Adrenal gland (tissue), 12 donors: ENCODE results near the gene DOK1. TPM values are rescaled to one million over a fixed set of nuclear protein-coding genes. Genes with fewer than 3 reads are reported as not detected.

Experiments
- DNase-seq, 7 donors: peaks; one replicate each; pipeline ENCODE4 v3.0.0-alpha.2; 2019 to 2020
- H3K27ac ChIP-seq, 5 donors: fragments of 200-600 bp; sonication (generic) in 4 of 5; 1 replicate in 3 of 5; 2 replicates in 2 of 5; pipeline versions ENCODE4 v1.5.1 to v1.8.0; 2016 to 2020; ENCODE audit warnings: mild to moderate bottlenecking in 1 of 5
- H3K27me3 ChIP-seq: fragments of 200-600 bp; 2 replicates; pipeline ENCODE4 v1.8.0; 2021
- H3K36me3 ChIP-seq, 2 donors: fragments of 200-600 bp; replicated peaks in 1 of 2; 1 replicate in 1 of 2; 2 replicates in 1 of 2; pipeline versions ENCODE4 v1.5.1 to v1.8.0; 2018 to 2022
- H3K4me1 ChIP-seq, 2 donors: fragments of 200-600 bp; replicated peaks in 1 of 2; 1 replicate in 1 of 2; 2 replicates in 1 of 2; pipeline versions ENCODE4 v1.5.1 to v1.8.0; 2018 to 2021
- H3K4me3 ChIP-seq, 4 donors: fragments of 200-600 bp; sonication (generic) in 3 of 4; one replicate each; pipeline ENCODE4 v1.5.1; 2016 to 2018
- H3K9me3 ChIP-seq, 3 donors: fragments of 200-600 bp; sonication (generic) in 1 of 3; replicated peaks in 1 of 3; 1 replicate in 2 of 3; 2 replicates in 1 of 3; pipeline versions ENCODE4 v1.5.1 to v1.8.0; 2016 to 2021
- CTCF ChIP-seq, 6 experiments: fragments of 450-650 bp in 4 of 6; fragments of 200-600 bp in 2 of 6; sonication (generic) in 1 of 6; IDR thresholded peaks; 1 replicate in 5 of 6; 2 replicates in 1 of 6; pipeline versions ENCODE4 v1.5.1 to v1.8.0; 2016 to 2021; ENCODE audit warnings: antibody characterized with exemption in 6 of 6, mild to moderate bottlenecking in 2 of 6, moderate library complexity in 1 of 6
- POLR2A ChIP-seq, 2 donors: fragments of 450-650 bp; IDR thresholded peaks; one replicate each; pipeline ENCODE4 v1.6.1; 2017; ENCODE audit warnings: antibody characterized with exemption in 2 of 2, mild to moderate bottlenecking in 2 of 2, moderate library complexity in 1 of 2
- WGBS, 4 donors: extraction: QIAGEN DNeasy Blood & Tissue Kit in 2 of 4; methylation state at CpG; one replicate each; pipeline versions ENCODE4 v1.1.5 to v1.1.7; 2013 to 2017; 5-methylcytosine and 5-hydroxymethylcytosine counted together
- intact Hi-C, 2 donors: fragments of 100-400 bp; cut with DNase I; formaldehyde crosslinking; loops; one replicate each; pipeline versions ENCODE4 v1.14.1 to v1.15.0; 2022 to 2023
- polyA plus RNA-seq, 3 donors: library from polyadenylated mRNA; stranded (reverse); fragments of 200-250 nt in 2 of 3; fragments of 350-450 nt in 1 of 3; fragmentation: Illumina TruSeq in 1 of 3; extraction: RNeasy Lipid Tissue Mini Kit (QIAGEN cat#74804) in 1 of 3; gene quantifications; one replicate each; pipeline ENCODE4 v1.2.3, GENCODE V29; 2013 to 2014
- total RNA-seq, 9 donors: library from RNA; depleted of rRNA in 4 of 9; stranded (reverse); fragments of >200 nt in 4 of 9; fragments of 120-200 nt in 1 of 9; fragmentation: NEBNext Ultra II Directional in 1 of 9; extraction: Animal tissue kit (Norgen Biotek cat#: 25700) in 1 of 9; gene quantifications; one replicate each; pipeline versions ENCODE4 v1.1.0 to v1.2.4, GENCODE V29; 2013 to 2023
- donor health status: healthy with polysubstance abuse.
- donor health status: Bipolar disorder and iron deficiency.
- donor health status: DM: yes; HTN: yes; CAD: no.
- donor health status: DM: no; HTN: no; CAD: no.
- donor health status: DM: no; HTN: no; CAD: no.
- donor health status: DM: yes; HTN: yes; CAD: no.

The DOK1 gene
- total and polyA plus RNA-seq, 12 donors: 4.0 to 49.6 (median 19.9) TPM

GRCh38 chr2:74567881-74568280 is 13.4 kb downstream of the DOK1 start:
- Histone ChIP-seq H3K27me3 (no peaks in the 10 kb centered on the region), H3K4me3 (no peak overlapping the region), H3K4me1 (no peaks in the 10 kb centered on the region), H3K36me3 (no peaks in the 10 kb centered on the region), H3K9me3 (no peaks in the 10 kb centered on the region), H3K27ac (no peak overlapping the region)
- intact Hi-C loops: no loop called here
- no peak for TF ChIP-seq CTCF (IDR thresholded peaks at IDR 0.05)
- TF ChIP-seq POLR2A (IDR thresholded peaks at IDR 0.05): no peak
- WGBS, 4 donors: 73 to 80% (median 75%) methylated on average over 5 of the region's 5 CpGs
- no peak for DNase-seq

DNA sequence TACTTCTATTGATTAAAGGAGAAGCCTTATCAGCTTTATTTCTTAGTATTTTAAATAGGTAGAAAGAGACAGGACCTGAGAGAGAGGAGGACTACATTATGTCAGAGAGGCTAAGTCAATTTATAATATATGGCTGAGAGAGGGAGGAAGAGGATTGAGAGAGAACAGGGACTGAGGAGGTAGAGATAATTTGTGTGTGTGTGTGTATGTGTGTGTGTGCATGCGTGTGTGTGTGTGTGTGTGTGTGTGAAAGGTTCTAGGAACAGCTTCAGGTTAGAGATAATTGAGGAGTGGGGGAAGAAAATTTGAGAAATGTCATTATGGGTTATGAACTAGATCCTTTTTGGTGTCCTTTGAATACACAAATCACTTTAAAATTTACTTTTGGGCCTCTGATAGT is 15.2 kb downstream of the DOK1 start:
- intact Hi-C loops: no loop called here
- no peaks in the 10 kb centered on the region for H3K27me3 ChIP-seq
- 88 to 96% (median 91%) methylated on average over 1 of the region's 1 CpG for WGBS, 4 donors

GRCh38 chr2:74571058-74571457 is 16.5 kb downstream of the DOK1 start:
- TF ChIP-seq CTCF (IDR thresholded peaks at IDR 0.05): no peak
- TF ChIP-seq POLR2A (IDR thresholded peaks at IDR 0.05): no peak
- no peak for DNase-seq
- no peak overlapping the region for H3K27ac ChIP-seq
- no peaks in the 10 kb centered on the region for H3K9me3 ChIP-seq
- no peaks in the 10 kb centered on the region for H3K36me3 ChIP-seq
- no peak overlapping the region for H3K4me3 ChIP-seq
- WGBS, 4 donors: 77 to 90% (median 81%) methylated on average over 1 of the region's 1 CpG
- H3K4me1 ChIP-seq: no peaks in the 10 kb centered on the region
- no peaks in the 10 kb centered on the region for H3K27me3 ChIP-seq
- intact Hi-C loops: no loop called here

More for the DNA sequence above, 15.2 kb downstream of the DOK1 start:
- H3K4me3 ChIP-seq: no peak overlapping the region
- no peaks in the 10 kb centered on the region for H3K36me3 ChIP-seq
- no peak for DNase-seq
- H3K4me1 ChIP-seq: no peaks in the 10 kb centered on the region
- no peaks in the 10 kb centered on the region for H3K9me3 ChIP-seq
- no peak for TF ChIP-seq CTCF (IDR thresholded peaks at IDR 0.05)
- no peak for TF ChIP-seq POLR2A (IDR thresholded peaks at IDR 0.05)
- no peak overlapping the region for H3K27ac ChIP-seq

- TF ChIP-seq POLR2A (IDR thresholded peaks at IDR 0.05) (no peak), CTCF (IDR thresholded peaks at IDR 0.05) (peak in 2 of 6 experiments; percentile 12 to 19)
- intact Hi-C loops: no loop called here
- no peaks in the 10 kb centered on the region for H3K36me3 ChIP-seq
- no peak for DNase-seq
- no peak overlapping the region for H3K27ac ChIP-seq
- 29 to 48% (median 38%) methylated on average over 3 of the region's 3 CpGs for WGBS, 4 donors
- H3K9me3 ChIP-seq: no peaks in the 10 kb centered on the region
- H3K4me1 ChIP-seq: no peaks in the 10 kb centered on the region
- H3K27me3 ChIP-seq: no peaks in the 10 kb centered on the region
- no peak overlapping the region for H3K4me3 ChIP-seq
Observed at GRCh38 chr2:74572178-74572925, 17.8 kb downstream of the DOK1 start.
